ENCODE results near the gene DRC3. TPM values are rescaled to one million over a fixed set of nuclear protein-coding genes. Genes with fewer than 3 reads are reported as not detected.

Gene DRC3
- total RNA-seq, 2 experiments from 2014 or later, result not detected

- Mint-ChIP-seq H3K9me3 (ENCODE audit: low read depth) (no peaks in the 10 kb centered on the region), H3K4me1 (no peaks in the 10 kb centered on the region), H3K27me3 (no peaks in the 10 kb centered on the region), H3K36me3 (no peaks in the 10 kb centered on the region), H3K27ac (no peak overlapping the region), H3K4me3 (no peak overlapping the region)
- DNase-seq (no peak), ATAC-seq (no peak)
- CTCF ChIA-PET, result interaction anchor here (3.5 kb wide), 1 partner anchor 50 kb away, joined by 21 read pairs; no protein-coding TSS in a partner anchor
These were observed 10.1 kb downstream of the DRC3 start for GRCh38 chr17:17982801-17983200.

- no peak overlapping the region for H3K27ac Mint-ChIP-seq
- no peaks in the 10 kb centered on the region for H3K9me3 Mint-ChIP-seq (ENCODE audit: low read depth)
- H3K4me1 Mint-ChIP-seq, result no peaks in the 10 kb centered on the region
- no peak overlapping the region for H3K4me3 Mint-ChIP-seq
- ATAC-seq (no peak), DNase-seq (no peak)
- H3K27me3 Mint-ChIP-seq, result no peaks in the 10 kb centered on the region
- CTCF ChIA-PET, result interaction anchor here (1.2 to 3.5 kb wide), 2 partner anchors 19 to 50 kb away, joined by 3 to 21 read pairs; no protein-coding TSS in a partner anchor
- H3K36me3 Mint-ChIP-seq, result no peaks in the 10 kb centered on the region
These were observed 10.7 kb downstream of the DRC3 start for GRCh38 chr17:17983376-17983775.

- H3K27ac Mint-ChIP-seq, result no peak overlapping the region
- no peaks in the 10 kb centered on the region for H3K36me3 Mint-ChIP-seq
- H3K4me3 Mint-ChIP-seq, result no peak overlapping the region
- H3K9me3 Mint-ChIP-seq (ENCODE audit: low read depth), result no peaks in the 10 kb centered on the region
- H3K4me1 Mint-ChIP-seq, result no peaks in the 10 kb centered on the region
- CTCF ChIA-PET, result interaction anchor here (1.2 to 3.5 kb wide), 3 partner anchors 10 to 49 kb away, joined by 3 to 21 read pairs (median 7); no protein-coding TSS in a partner anchor
- ATAC-seq, result no peak
- no peak for DNase-seq
- no peaks in the 10 kb centered on the region for H3K27me3 Mint-ChIP-seq
These were observed 11.1 kb downstream of the DRC3 start for GRCh38 chr17:17983776-17984175.

- no peaks in the 10 kb centered on the region for H3K4me1 Mint-ChIP-seq
- no peak for ATAC-seq
These were observed 12.5 kb downstream of the DRC3 start for GRCh38 chr17:17985153-17985552.

GRCh38 chr17:17985555-17985954 lies 12.9 kb downstream of the DRC3 start:
- Mint-ChIP-seq H3K36me3 (no peaks in the 10 kb centered on the region), H3K4me3 (no peak overlapping the region), H3K27me3 (no peaks in the 10 kb centered on the region), H3K9me3 (ENCODE audit: low read depth) (no peaks in the 10 kb centered on the region), H3K27ac (no peak overlapping the region), H3K4me1 (no peaks in the 10 kb centered on the region)
- CTCF ChIA-PET, result interaction anchor here (0.8 to 3.5 kb wide), 12 partner anchors 8 to 305 kb away, joined by 3 to 21 read pairs (median 5); partner anchors contain the start of genes DRC3, RAI1 and TOM1L2
- peak; percentile 50 for ATAC-seq
- no peak for DNase-seq

More at GRCh38 chr17:17985153-17985552, 12.5 kb downstream of the DRC3 start:
- H3K27me3 Mint-ChIP-seq, result no peaks in the 10 kb centered on the region
- DNase-seq, result no peak
- CTCF ChIA-PET, result interaction anchor here (1.0 to 3.5 kb wide), 11 partner anchors 9 to 304 kb away, joined by 3 to 21 read pairs (median 5); partner anchors contain the start of genes DRC3, RAI1 and TOM1L2
- no peak overlapping the region for H3K4me3 Mint-ChIP-seq
- H3K36me3 Mint-ChIP-seq, result no peaks in the 10 kb centered on the region
- H3K27ac Mint-ChIP-seq, result no peak overlapping the region
- H3K9me3 Mint-ChIP-seq (ENCODE audit: low read depth), result no peaks in the 10 kb centered on the region

- Mint-ChIP-seq H3K4me1 (no peaks in the 10 kb centered on the region), H3K4me3 (no peak overlapping the region), H3K9me3 (ENCODE audit: low read depth) (no peaks in the 10 kb centered on the region), H3K36me3 (no peaks in the 10 kb centered on the region), H3K27ac (no peak overlapping the region), H3K27me3 (no peaks in the 10 kb centered on the region)
- DNase-seq (no peak), ATAC-seq (no peak)
- CTCF ChIA-PET, result interaction anchor here (0.7 to 2.0 kb wide), 2 partner anchors 15 to 20 kb away, joined by 4 read pairs; partner anchors contain the start of genes DRC3 and TOM1L2
These were observed 14.7 kb downstream of the DRC3 start for GRCh38 chr17:17987187-17987896.

- ATAC-seq (no peak), DNase-seq (no peak)
- H3K27ac Mint-ChIP-seq, result no peak overlapping the region
- H3K9me3 Mint-ChIP-seq (ENCODE audit: low read depth), result no peaks in the 10 kb centered on the region
- no peaks in the 10 kb centered on the region for H3K4me1 Mint-ChIP-seq
- H3K4me3 Mint-ChIP-seq, result no peak overlapping the region
- H3K36me3 Mint-ChIP-seq, result no peaks in the 10 kb centered on the region
- CTCF ChIA-PET, result interaction anchor here (2.0 kb wide), 1 partner anchor 16 kb away, joined by 4 read pairs; the partner anchor contains the start of genes DRC3 and TOM1L2
- H3K27me3 Mint-ChIP-seq, result no peaks in the 10 kb centered on the region
These were observed 15.2 kb downstream of the DRC3 start for GRCh38 chr17:17987901-17988300.

- Mint-ChIP-seq H3K27me3 (no peaks in the 10 kb centered on the region), H3K9me3 (ENCODE audit: low read depth) (no peaks in the 10 kb centered on the region), H3K27ac (no peak overlapping the region), H3K4me1 (no peaks in the 10 kb centered on the region), H3K4me3 (no peak overlapping the region), H3K36me3 (no peaks in the 10 kb centered on the region)
- CTCF ChIA-PET, result interaction anchor here (2.0 kb wide), 1 partner anchor 16 kb away, joined by 4 read pairs; the partner anchor contains the start of genes DRC3 and TOM1L2
- ATAC-seq, result no peak
- DNase-seq, result no peak
These were observed 15.8 kb downstream of the DRC3 start for GRCh38 chr17:17988427-17988945.

GRCh38 chr17:17989081-17989480 lies 16.4 kb downstream of the DRC3 start:
- DNase-seq, result no peak
- CTCF ChIA-PET, result no interaction called here
- Mint-ChIP-seq H3K4me3 (no peak overlapping the region), H3K9me3 (ENCODE audit: low read depth) (no peaks in the 10 kb centered on the region), H3K27me3 (no peaks in the 10 kb centered on the region), H3K27ac (no peak overlapping the region), H3K36me3 (no peaks in the 10 kb centered on the region), H3K4me1 (no peaks in the 10 kb centered on the region)
- ATAC-seq, result no peak

GRCh38 chr17:17989618-17990017 lies 17.0 kb downstream of the DRC3 start:
- CTCF ChIA-PET, result no interaction called here
- no peak for DNase-seq
- Mint-ChIP-seq H3K27ac (no peak overlapping the region), H3K27me3 (no peaks in the 10 kb centered on the region), H3K4me3 (no peak overlapping the region), H3K36me3 (no peaks in the 10 kb centered on the region), H3K4me1 (no peaks in the 10 kb centered on the region), H3K9me3 (ENCODE audit: low read depth) (no peaks in the 10 kb centered on the region)
- ATAC-seq, result no peak

GRCh38 chr17:17990282-17990681 lies 17.6 kb downstream of the DRC3 start:
- Mint-ChIP-seq H3K27me3 (no peaks in the 10 kb centered on the region), H3K4me1 (no peaks in the 10 kb centered on the region), H3K4me3 (no peak overlapping the region), H3K36me3 (no peaks in the 10 kb centered on the region), H3K9me3 (ENCODE audit: low read depth) (no peaks in the 10 kb centered on the region), H3K27ac (no peak overlapping the region)
- DNase-seq (no peak), ATAC-seq (no peak)
- CTCF ChIA-PET, result no interaction called here

GRCh38 chr17:17993366-17993765 lies 20.7 kb downstream of the DRC3 start:
- Mint-ChIP-seq H3K4me1 (no peaks in the 10 kb centered on the region), H3K9me3 (ENCODE audit: low read depth) (no peaks in the 10 kb centered on the region), H3K4me3 (no peak overlapping the region), H3K27ac (no peak overlapping the region), H3K27me3 (no peaks in the 10 kb centered on the region), H3K36me3 (no peaks in the 10 kb centered on the region)
- CTCF ChIA-PET, result interaction anchor here (0.6 to 1.1 kb wide), 2 partner anchors 35 to 354 kb away, joined by 3 to 4 read pairs; no protein-coding TSS in a partner anchor
- no peak for DNase-seq
- ATAC-seq, result no peak

- H3K9me3 Mint-ChIP-seq (ENCODE audit: low read depth), result no peaks in the 10 kb centered on the region
- ATAC-seq (no peak), DNase-seq (no peak)
- no peaks in the 10 kb centered on the region for H3K36me3 Mint-ChIP-seq
- H3K27me3 Mint-ChIP-seq, result no peaks in the 10 kb centered on the region
- H3K27ac Mint-ChIP-seq, result no peak overlapping the region
- CTCF ChIA-PET, result interaction anchor here (0.6 to 2.3 kb wide), 2 partner anchors 8 to 40 kb away, joined by 3 to 16 read pairs; no protein-coding TSS in a partner anchor
- H3K4me3 Mint-ChIP-seq, result no peak overlapping the region
- H3K4me1 Mint-ChIP-seq, result no peaks in the 10 kb centered on the region
These were observed 21.2 kb downstream of the DRC3 start for GRCh38 chr17:17993852-17994251.

All from activated CD8-positive, alpha-beta memory T cell treated with anti-CD3 and anti-CD28 coated beads, Interleukin-2, amount 10 ng/mL, durations not matched to agents 7 days and 5 days (primary cell).